IPS-15b (cell line): Measurements from ENCODE around the gene HOXA4.

Source experiments
- H3K27me3 ChIP-seq: one replicate; pipeline ENCODE4 v1.6.1; 2013; ENCODE audit warnings: low read length; ENCODE audit not compliant: control insufficient read depth, insufficient read depth
- H3K36me3 ChIP-seq: one replicate; pipeline ENCODE4 v1.6.1; 2013; ENCODE audit warnings: low read length; ENCODE audit not compliant: control insufficient read depth, insufficient read depth
- H3K4me1 ChIP-seq: one replicate; pipeline ENCODE4 v1.6.1; 2013; ENCODE audit warnings: mild to moderate bottlenecking, low read length; ENCODE audit not compliant: control insufficient read depth, insufficient read depth
- H3K4me3 ChIP-seq: one replicate; pipeline ENCODE4 v1.5.1; 2013; ENCODE audit warnings: low read depth, low read length
- H3K9ac ChIP-seq: one replicate; pipeline ENCODE4 v1.6.1; 2013; ENCODE audit warnings: low read depth, mild to moderate bottlenecking, low read length
- H3K9me3 ChIP-seq: one replicate; pipeline ENCODE4 v1.6.1; 2013; ENCODE audit warnings: mild to moderate bottlenecking, low read length; ENCODE audit not compliant: control insufficient read depth, insufficient read depth

The HOXA4 gene

DNA sequence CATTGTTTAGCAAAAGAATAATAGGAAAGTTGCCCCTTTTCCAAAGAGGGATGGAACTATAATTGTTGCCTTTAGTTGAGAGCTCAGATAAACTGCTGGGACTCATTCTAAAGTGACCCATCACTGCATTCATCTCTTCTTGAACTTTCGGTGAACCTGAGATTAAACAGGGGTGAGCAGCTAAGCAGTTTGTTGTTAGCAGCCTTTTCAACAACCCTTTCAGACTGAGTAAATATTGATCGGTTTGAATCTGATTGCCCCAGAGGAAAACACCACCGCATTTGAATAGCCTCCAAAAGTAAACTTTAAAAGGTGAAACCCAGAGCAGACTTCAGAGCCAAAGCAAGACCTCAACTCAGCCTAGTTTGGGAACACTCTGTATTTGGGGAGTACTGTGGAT is 39.5 kb downstream of the HOXA4 start:
- Histone ChIP-seq H3K4me1 (peaks cover 33% of the 10 kb centered on the region), H3K27me3 (peaks cover 91% of the 10 kb centered on the region), H3K9ac (no peak overlapping the region), H3K36me3 (no peaks in the 10 kb centered on the region), H3K9me3 (no peaks in the 10 kb centered on the region), H3K4me3 (no peak overlapping the region)

DNA sequence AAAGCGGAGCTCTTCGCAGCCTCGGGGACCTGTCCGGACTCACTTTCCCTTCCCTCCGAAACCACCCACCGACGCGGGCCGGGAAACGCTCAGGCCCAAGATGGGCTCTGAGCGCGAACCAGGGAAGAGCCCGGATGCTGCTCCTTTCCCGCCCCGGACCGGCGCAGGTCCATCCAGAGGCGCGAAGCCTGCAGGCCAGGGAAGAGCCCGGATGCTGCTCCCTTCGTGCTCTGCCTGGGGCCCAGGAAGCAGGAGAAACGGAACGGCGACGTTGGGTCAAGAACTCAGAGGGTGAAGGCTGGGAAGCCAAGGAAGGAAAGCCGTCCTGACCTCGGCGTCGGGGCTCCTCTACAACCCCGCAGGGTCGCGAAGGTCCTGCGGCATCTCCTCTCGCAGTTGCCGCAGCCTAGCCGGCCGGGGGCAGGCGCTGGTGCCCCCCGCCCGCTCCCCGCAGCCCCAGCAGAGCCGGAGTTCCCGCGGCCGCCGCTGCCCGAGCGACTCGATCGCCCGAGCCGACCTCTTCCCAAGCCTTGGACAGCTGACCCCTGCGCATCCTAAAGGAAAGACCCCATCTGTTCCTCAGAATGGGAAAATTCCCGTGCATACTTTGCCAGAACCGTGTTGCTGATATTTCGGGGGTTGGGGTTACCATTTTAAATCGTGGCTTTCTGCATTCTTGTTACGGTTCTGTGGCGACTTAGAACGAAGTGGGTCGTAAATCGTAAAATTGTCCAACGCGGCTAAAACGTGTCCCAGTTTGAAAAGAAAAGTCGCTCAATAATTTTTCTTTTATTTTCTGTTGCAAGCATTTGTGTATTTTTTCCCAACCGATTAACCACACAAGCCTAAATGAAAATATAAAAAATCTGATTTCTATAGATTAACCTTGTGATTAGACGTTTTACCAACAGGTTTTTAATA is 42.3 kb downstream of the HOXA4 start:
- peaks cover 79% of the 10 kb centered on the region for H3K27me3 ChIP-seq
- H3K9ac ChIP-seq: no peak overlapping the region
- no peaks in the 10 kb centered on the region for H3K36me3 ChIP-seq
- peaks cover 32% of the 10 kb centered on the region for H3K4me1 ChIP-seq
- H3K4me3 ChIP-seq: peak overlapping the region; percentile 37
- H3K9me3 ChIP-seq: no peaks in the 10 kb centered on the region

DNA sequence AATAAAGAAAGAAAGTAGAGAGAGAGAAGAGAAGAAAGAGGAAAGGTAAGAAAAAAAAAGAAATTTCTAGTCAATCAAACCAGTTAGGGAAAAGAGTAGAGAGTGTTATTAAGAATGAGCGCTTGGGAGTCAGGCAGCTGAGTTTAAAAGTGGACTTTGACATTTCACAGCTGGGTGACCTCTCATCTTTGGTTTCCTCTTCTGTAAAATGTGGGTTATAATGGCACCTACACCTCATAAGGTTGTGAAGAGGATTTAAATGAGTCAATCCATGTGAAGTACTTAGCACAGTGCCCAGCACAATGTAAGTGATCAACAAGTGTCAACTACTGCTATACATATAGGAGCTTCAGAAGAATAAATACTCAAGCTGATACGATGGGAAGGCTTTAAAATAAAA is 46.9 kb downstream of the HOXA4 start:
- Histone ChIP-seq H3K4me1 (peaks cover 4% of the 10 kb centered on the region), H3K4me3 (no peak overlapping the region), H3K9ac (no peak overlapping the region), H3K9me3 (no peaks in the 10 kb centered on the region), H3K27me3 (peaks cover 36% of the 10 kb centered on the region), H3K36me3 (no peaks in the 10 kb centered on the region)

DNA sequence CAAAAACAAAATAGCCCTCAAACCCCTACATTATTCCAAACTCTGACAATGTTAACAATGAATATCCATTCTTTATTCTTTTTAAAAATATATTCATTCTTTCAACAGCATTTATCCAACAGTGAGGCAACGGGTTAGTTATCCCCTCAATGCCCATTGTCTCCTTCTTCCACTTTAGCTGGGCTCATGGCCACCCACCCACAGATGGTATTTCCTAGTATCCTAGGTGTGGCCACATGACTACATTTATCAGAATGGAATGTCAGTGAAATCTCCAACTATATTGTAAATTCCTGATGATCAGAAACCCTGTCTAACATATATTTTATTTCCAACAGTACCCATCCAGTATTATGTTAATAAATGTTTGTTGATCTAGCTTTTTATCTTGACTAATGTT is 48.4 kb downstream of the HOXA4 start:
- H3K9me3 ChIP-seq: no peaks in the 10 kb centered on the region
- H3K4me3 ChIP-seq: no peak overlapping the region
- H3K27me3 ChIP-seq: peaks cover 22% of the 10 kb centered on the region
- peaks cover 4% of the 10 kb centered on the region for H3K4me1 ChIP-seq
- H3K36me3 ChIP-seq: no peaks in the 10 kb centered on the region
- no peak overlapping the region for H3K9ac ChIP-seq

DNA sequence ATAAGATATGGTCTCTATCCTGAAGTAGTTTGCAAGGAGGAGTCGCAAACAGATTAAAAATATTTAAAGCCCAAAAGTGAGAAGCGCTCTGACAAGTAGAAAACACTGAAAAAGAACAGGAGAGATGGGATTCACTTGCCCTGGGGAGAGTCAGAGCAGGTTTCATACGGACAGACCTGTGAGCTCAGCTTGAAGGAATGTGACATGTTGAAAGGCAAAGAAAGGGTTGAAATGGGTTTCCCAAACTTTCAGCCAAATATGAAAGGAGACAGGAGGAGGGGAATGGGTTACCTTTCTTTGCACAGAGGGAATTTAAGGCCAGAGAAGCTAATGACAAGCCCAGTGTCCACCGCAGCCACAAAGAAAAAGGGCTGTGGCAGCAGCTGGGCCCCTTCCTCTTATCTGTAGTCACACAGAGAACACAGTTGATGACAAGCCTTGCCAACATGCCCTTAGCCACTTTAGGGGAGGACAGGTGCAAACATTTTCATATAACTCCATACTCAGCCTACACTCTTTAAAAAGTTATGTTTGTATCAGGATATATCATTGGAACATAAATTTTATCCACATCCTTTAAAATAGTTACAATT is 49.6 kb downstream of the HOXA4 start:
- Histone ChIP-seq H3K9ac (no peak overlapping the region), H3K4me3 (no peak overlapping the region), H3K4me1 (peaks cover 4% of the 10 kb centered on the region), H3K9me3 (no peaks in the 10 kb centered on the region), H3K27me3 (peaks cover 11% of the 10 kb centered on the region), H3K36me3 (no peaks in the 10 kb centered on the region)

DNA sequence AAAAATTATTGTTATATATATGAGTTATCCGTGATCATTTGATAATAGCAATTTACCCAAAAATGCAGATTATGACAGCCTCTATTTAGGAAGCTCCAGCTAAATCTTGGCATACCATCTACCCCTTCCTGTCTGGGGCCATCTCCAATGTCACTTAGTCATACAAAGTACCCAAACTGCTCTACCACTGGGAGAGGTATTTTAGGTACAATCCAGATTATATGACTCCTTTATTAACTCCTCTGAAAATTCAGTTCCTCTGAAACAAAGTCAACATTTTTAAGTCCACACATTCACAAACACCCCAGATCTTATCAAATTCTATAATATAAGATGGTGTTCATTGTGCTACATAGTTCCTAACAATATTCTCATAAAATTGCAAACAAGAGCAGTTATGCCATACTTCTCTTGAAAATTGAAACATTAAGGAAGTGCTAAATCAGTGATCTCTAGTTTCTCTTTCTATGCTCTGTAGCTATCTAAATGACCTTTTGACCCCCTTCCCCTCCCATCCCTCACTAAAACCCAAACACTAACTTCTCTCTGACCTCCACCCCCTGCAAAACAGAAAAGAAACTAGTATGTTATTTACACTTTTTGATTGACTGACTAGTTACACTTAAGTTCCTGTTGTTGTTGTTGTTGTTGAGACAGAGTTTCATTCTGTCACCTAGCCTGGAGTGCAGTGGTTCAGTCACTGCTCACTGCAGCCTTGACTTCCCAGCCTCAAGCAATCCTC is 51.2 kb downstream of the HOXA4 start:
- Histone ChIP-seq H3K4me1 (peaks cover 4% of the 10 kb centered on the region), H3K36me3 (no peaks in the 10 kb centered on the region), H3K27me3 (peaks cover 5% of the 10 kb centered on the region), H3K9ac (no peak overlapping the region), H3K4me3 (no peak overlapping the region), H3K9me3 (no peaks in the 10 kb centered on the region)

DNA sequence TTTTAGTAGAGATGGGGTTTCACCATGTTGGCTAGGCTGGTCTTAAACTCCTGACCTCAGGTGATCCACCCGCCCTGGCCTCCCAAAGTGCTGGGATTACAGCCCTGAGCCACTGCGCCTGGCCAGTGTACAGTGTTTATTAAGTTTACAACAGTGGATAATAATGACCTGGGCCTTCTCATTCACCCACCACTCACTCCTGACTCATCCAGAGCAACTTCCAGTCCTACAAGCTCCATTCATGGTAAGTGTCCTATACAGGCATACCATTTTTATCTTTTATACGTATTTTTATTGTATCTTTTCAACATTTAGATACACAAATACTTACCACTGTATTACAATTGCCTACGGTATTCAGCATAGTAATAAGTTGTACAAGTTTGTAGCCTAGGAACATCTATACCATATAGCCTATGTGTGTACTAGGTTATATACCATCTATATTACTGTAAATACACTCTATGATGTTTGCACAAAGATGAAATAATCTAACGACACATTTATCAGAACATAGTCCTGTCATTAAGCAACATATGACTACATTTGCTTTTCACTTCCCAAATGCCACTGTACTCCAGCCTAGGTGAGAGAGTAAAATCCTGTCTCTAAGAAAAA is 51.8 kb downstream of the HOXA4 start:
- Histone ChIP-seq H3K9ac (no peak overlapping the region), H3K27me3 (peaks cover 2% of the 10 kb centered on the region), H3K4me1 (peaks cover 4% of the 10 kb centered on the region), H3K9me3 (no peaks in the 10 kb centered on the region), H3K36me3 (no peaks in the 10 kb centered on the region), H3K4me3 (no peak overlapping the region)
